Hematopoietic multipotent progenitor cell treated with erythropoietin and hydrocortisone succinate and interleukin-3 and kit ligand, for 15 days (in vitro differentiated cells): ENCODE measurements around the gene MX1.

ENCODE experiments used
- DNase-seq: peaks from one replicate; pipeline ENCODE4 v3.0.0-alpha.2; 2015; ENCODE audit warnings: low spot score

MX1 gene

DNA sequence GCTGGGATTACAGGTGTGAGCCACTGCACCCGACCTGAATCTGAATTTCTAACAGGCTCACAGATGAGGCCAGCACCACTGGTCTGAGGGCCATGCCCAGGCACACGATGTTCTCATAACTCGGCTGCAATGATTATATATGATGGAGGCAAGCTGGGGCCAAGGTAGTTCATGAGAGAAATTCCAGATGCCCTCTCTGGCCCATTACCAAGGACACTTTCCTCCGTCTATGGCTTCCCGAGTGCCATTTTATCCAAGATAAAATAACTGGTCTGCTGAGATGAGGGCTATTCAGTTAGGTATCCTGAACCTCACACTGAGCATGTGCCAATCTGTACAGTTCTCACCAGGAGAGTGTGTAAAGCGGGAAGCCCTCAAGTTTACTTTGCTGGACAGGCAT, 65.4 kb downstream of the MX1 start:
- no peak for DNase-seq

DNA sequence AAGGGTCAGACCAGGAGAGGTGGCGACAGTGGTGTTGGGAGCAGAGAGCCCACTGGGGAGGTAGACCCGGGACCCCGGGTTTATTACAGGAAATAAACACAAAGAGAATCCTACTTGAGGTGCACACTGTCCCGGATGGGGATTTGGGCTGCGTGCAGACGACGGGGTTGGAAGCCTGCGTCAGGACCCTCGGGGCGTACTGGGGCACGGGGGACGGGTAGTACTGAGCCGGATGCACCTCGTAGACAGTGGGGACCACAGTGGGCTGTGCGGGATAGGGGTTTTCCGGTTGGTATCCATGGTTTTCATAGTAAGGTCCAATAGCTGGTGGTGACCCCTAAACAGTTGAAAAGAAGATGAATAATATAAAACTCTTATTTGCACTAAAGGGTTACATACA, 68.2 kb downstream of the MX1 start:
- no peak for DNase-seq

DNA sequence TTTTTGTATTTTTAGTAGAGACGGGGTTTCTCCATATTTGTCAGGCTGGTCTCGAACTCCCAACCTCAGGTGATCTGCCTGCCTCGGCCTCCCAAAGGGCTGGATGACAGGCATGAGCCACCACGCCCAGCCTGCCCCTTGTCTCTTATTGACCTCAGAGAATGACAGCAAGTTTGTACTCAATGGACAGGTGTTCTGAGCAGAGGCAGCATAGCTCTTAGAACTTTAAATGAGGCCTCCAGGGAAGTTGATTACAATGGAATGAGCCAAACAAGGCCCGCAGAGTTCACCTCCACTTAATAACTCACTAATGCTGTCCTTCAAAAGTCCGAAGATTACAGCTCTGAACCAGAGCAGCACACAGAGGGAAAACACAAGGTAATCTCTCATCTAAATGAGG, 71.0 kb downstream of the MX1 start:
- no peak for DNase-seq

DNA sequence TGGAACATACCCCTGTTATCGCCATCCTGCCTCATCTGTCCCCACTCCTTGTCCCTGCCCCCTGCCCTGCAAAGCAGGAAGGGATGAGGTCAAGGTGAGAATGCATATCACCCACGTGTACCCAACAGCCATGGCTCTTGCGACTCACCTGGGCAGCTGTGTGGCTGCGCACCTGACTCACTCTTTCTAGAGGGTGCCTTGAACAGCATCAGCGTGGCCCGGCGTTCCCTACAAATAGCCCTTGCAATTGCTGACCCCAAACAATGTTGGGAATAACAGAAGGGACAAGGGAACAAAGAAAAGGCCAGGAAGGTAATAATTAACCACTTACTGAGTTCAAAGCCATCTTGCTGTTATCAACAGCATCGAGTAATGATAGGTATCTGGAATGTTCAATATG, 71.7 kb downstream of the MX1 start:
- DNase-seq: no peak

DNA sequence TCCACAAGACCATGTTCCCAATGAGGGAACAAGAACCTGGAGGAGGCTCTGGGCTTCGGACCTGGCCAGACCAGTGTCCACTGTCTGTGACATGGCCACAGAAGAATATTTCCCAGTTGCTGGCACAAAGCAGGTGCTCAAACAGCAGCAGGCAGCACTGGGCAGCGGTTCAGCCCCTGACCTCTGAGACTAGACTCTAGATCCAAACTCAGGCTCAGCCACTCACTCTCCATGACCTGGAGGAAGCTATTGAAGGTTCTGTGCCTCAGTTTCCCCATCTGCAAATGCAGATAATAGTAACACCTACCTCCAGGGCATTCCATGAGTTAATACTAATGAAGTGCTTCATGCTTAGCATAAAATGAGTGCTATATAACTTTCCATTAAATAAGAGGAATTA, 73.9 kb downstream of the MX1 start:
- DNase-seq: no peak

DNA sequence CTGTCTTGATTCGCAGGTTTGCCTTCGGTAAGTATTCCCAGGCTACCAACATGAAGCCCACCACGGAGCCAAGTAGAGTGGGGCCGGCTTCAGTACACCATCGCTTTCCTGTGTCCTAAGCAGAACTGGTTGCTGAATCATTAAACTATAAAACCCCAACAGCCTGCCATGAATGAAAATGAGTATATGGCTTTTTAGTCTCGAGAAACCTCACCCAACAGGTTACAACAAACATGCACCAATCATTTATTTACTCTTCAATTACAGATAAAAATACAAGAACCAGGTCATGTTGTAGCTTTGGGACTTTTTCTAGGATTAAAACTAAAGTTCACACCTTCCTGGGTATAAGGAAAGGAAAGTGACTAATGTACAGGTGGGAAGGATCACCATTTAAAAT, 74.3 kb downstream of the MX1 start:
- DNase-seq: no peak

DNA sequence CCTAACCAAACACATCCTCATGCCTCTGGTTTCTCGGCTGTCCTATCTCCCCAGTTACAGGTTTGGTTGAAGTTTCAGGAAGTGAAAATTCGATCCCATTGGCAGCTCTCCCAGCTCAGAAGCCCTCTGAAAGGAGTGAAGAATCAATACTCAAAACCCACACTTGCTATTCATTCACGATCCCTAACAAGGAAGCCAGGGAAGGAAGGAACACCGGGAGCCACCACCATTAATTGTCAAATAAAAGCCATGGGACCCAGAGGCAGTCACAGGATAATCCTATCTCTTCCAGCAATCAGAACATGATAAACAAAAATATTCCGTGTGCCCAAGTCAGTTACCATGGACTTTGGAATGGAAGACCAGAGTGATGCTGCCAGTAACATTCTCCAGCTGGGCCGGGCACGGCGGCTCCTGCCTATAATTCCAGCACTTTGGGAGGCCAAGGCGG, 74.9 kb downstream of the MX1 start:
- no peak for DNase-seq

DNA sequence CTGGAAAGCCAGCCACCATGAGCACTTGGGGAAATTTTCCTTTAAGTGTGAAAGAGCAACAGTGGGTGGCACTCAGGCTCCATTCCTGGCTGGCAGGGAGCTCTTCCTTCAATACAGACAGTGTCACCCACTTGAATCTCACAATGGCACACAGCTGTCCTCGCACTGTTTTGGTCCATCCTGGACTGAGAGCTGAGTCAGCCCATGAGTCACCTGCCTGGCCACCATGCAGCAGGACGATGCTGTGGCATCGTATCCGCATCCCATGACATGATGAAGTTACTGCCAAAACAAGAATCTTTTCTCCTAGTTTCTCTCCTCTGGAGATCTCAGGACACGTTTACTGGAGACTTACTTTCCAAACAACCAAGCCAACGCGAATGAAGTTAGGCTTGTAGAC, 75.9 kb downstream of the MX1 start:
- DNase-seq: no peak

DNA sequence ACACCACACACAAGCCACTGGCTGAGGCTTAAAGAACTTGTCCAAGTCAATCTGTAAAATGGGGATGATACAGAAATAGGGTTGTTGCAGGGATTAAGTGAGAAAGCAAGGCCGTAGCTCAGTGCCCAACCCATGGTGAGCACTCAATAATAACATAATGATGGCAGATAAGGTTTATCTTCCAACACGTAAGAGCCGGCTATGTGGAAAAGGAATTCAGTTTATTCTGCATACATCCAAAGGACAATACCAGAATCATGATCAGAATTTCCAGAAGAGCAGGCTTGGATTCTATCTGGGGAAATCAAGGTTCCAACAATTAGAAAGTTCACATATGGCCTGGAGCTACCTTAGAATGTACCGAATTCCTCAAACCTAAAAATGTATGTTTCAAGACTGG, 77.3 kb downstream of the MX1 start:
- no peak for DNase-seq

DNA sequence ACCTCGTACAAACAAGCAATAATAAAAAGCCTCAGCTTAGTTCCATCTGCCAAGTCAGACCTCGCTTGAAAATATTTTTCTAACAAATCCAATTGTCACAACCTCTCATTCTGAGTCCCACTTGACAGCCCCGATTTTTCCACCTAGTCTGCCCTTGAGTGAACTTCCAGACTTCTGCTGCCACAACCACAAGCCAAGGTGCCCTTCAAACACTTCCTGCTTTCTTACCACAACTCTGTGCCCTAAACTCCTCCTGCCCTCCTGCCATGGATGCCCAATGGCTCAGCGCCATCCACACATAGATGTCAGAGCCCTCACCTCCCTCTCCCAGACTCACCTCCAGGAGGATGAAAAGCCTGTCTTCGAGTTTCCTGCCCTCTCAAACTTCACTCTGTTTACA, 78.0 kb downstream of the MX1 start:
- no peak for DNase-seq

DNA sequence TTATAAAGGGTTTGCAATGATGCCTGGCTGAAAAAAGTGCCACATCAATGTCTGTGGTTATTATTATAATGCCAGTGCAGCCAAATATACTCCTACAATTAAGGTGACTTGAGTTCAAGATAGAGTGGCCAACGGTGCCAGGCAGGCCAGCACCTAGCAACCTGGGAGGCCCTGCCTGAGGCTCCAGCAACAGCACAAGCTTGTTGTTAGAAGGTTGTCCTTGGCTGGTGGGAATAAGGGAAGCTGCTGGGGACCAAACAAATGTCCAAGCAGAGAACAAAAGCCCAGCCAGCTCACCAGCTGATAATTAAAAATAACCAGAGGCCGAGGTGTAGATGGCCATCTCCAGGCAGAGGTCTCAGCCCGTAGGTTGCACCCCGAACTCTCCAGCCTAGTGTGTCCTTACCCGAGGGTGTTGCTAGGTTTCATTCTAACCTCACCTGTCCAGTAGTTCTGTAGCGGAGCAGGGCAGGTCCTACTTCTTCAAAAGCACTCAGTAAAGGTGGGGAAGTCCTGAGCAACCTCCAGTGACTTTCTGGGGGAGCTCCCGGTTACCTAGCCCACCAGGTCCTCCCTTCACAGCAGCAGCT, 80.1 kb downstream of the MX1 start:
- DNase-seq: no peak

DNA sequence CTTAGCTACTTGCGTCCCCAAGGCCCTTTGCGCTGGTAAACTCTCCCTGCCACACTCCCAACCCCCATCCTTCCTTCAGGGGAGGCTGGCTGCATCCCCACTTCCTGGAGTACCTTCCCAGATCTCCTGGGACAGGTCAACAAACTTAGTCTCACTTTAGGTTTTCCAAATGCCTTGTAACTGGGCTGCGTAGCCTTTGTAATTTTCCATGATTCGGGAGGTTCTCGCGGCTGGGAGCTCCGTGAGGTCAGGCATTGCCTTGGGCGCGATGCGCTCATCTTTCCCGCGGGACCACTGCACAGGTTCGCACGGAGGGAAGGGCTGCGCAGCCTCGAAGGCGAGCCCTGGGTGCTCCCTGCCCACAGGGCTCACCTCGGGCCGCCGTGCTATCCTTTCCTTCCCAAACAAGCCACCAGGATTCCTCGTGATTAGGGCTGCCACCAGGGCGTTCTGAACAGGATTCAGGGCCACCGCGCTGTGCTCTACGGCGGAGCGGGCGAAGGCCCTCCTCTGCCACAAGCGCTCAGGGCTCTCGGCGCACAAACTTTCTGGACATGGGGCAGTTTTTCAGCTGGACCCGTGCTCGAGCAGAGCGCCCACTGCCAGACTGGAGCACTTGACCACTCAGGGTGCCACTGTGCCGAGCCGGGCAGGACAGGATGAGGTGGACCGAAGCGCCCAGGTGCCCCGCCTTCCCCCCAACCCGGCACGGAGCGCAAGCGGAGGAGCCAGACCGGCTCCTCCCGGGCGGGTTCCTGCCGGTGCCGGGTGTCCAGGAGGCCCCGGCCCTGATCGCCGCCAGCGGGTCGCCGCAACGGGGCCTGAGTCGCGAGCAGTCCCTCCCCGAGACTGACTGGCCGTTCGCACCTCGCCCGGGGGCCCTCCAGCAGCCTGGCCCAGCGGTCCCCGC, 80.8 kb downstream of the MX1 start:
- DNase-seq: no peak

DNA sequence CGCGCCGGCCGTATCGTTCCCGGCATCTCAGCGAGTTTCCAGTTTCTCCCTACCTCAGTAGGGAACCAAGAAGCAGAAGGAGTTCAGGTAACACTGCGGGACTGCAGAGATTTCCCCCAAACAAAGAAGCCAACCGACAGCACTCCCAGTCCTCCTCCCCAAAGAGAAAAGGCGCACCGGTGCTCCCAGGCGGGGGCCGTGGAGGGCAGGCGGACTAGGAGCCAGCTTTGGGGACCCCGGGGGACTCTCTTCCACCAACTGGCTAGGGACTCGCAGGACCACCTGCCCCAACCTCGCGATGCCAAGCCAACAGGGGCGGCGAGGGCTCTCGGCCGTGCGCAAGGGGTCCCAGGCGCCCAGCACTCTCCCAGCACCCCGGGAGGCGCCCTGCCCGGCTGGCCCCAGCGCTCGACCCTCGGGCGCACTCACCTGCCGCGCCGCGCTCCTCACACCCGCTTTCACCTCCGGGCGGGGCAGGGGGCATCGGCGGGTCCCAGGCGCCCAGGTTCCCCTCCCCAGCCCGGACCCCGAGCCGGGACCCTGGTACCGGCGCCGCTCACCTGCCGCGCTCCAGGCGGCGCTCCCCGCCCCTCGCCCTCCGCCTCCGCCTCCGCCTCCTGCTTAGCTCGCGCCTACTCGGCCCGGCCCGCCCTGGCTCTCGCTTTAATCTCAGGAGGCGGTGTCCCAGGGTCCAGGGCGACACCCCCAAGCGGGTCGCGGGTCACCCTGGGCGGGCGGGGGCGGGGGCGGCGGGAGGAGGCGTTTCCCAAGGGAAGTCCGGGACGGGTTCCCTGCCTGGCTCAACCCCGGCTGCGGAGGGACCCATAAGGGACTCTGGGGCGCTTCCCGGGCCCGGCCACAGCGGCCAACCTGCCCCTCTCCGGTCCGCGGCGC, 81.7 kb downstream of the MX1 start, which contains the start of gene TMPRSS2:
TSS of gene TMPRSS2 (minus strand) at position 638 of the 894 bp plus-strand sequence. CDS start 10,025 bp downstream, outside the sequence.
- DNase-seq: no peak

DNA sequence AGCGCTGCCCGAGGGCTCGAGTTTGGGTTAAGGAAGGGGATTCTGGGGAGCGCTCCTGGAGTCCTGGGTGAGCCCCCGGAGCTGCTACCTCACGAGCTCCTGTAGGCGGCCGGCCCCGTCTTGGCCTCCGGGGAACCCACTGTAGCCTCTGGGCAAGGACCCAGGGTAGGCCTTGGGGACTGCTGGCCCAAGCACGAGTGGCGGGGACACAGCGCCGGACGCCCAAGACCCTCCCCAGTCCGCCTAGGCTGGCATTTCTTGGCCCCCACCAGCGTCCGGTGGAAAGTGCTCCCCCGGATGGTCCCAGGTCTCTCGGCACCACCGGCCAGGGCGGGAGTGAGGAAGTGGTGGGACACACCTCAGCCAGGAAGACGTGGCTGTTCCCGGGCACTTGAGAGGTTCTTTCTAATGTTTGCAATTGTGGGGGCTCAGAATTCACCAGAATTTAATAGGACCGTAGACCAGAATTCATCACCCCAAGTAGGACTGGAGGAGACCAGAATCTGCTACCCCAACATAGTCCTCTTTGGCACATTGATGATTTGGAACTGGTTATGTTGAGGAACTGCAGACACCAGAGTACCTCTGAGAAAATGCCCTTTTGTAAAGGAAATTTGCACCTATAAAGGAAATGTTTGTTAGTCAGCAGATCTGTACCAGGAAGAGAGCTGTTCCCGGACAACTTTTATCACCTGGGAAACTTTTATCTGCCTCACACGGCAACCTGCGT, 82.5 kb downstream of the MX1 start:
- no peak for DNase-seq
